SK-N-SH (cell line): ENCODE results near the gene DDI1. TPM values are rescaled to one million over a fixed set of nuclear protein-coding genes. Genes with fewer than 3 reads are reported as not detected.

Experiments used
- CTCF ChIA-PET: fragments of 300-600, 350-600 bp; formaldehyde crosslinking; extraction: SDS; loops from one replicate; lab custom pipeline; 2021; lab: Yijun Ruan, JAX
- POLR2A ChIA-PET: fragments of 350-600 bp; sonication (Branson Sonifier 250); formaldehyde crosslinking; extraction: SDS; loops from one replicate; lab custom pipeline; 2020; ENCODE audit warnings: antibody characterized with exemption, inconsistent platforms; lab: Yijun Ruan, JAX
- DNase-seq: peaks from one replicate; pipeline ENCODE4 v3.0.0; 2012
- H2AFZ ChIP-seq: fragments of 200-600 bp; sonication (generic); 2 replicates; pipeline ENCODE4 v1.8.1; 2016; ENCODE audit warnings: antibody characterized with exemption, mild to moderate bottlenecking, low read depth
- H3F3A ChIP-seq: fragments of 200-600 bp; sonication (generic); replicated peaks from 2 replicates; pipeline ENCODE3; 2016; ENCODE audit warnings: antibody characterized with exemption, mild to moderate bottlenecking; ENCODE audit not compliant: insufficient read depth
- H3K27ac ChIP-seq, 2 experiments: fragments of 200-500 bp in 1 of 2; fragments of 200-600 bp in 1 of 2; sonication (Bioruptor generic) in 1 of 2; sonication (generic), shearing (Covaris generic) in 1 of 2; 2 replicates each; pipeline versions ENCODE4 v1.5.1 to v1.6.1; 2014 to 2016; ENCODE audit warnings: low read depth in 2 of 2, inconsistent platforms in 1 of 2, low read length in 1 of 2, mild to moderate bottlenecking in 1 of 2, mixed read lengths in 1 of 2
- H3K27me3 ChIP-seq: fragments of 200-600 bp; sonication (generic), shearing (Covaris generic); 2 replicates; pipeline ENCODE4 v1.6.1; 2016; ENCODE audit warnings: mixed run types; ENCODE audit not compliant: insufficient read depth
- H3K36me3 ChIP-seq, 2 experiments: fragments of 200-500 bp in 1 of 2; fragments of 200-600 bp in 1 of 2; sonication (Bioruptor generic) in 1 of 2; sonication (generic) in 1 of 2; replicated peaks in 1 of 2; 2 replicates each; pipeline versions ENCODE3 to v1.5.1; 2014 to 2016; ENCODE audit warnings: low read length in 1 of 2, mild to moderate bottlenecking in 1 of 2; ENCODE audit not compliant: insufficient read depth in 2 of 2, control insufficient read depth in 1 of 2
- H3K4me1 ChIP-seq, 2 experiments: fragments of 200-500 bp in 1 of 2; fragments of 200-600 bp in 1 of 2; sonication (Bioruptor generic) in 1 of 2; sonication (generic), shearing (Covaris generic) in 1 of 2; 2 replicates each; pipeline versions ENCODE4 v1.5.1 to v1.6.1; 2014 to 2016; ENCODE audit warnings: low read depth in 1 of 2, low read length in 1 of 2, mixed run types in 1 of 2; ENCODE audit not compliant: insufficient read depth in 2 of 2, control insufficient read depth in 1 of 2
- H3K4me2 ChIP-seq: fragments of 200-600 bp; sonication (generic), shearing (Covaris generic); 2 replicates; pipeline ENCODE4 v1.6.1; 2017; ENCODE audit warnings: mixed run types
- H3K4me3 ChIP-seq, 2 experiments: fragments of 200-500 bp in 1 of 2; fragments of 200-600 bp in 1 of 2; sonication (Bioruptor generic) in 1 of 2; sonication (generic), shearing (Covaris generic) in 1 of 2; 2 replicates each; pipeline versions ENCODE4 v1.5.1 to v1.8.1; 2014 to 2016; ENCODE audit warnings: low read depth in 2 of 2, inconsistent platforms in 1 of 2, low read length in 1 of 2, mild to moderate bottlenecking in 1 of 2, mixed read lengths in 1 of 2, moderate library complexity in 1 of 2
- H3K79me2 ChIP-seq: fragments of 200-600 bp; sonication (generic); 2 replicates; pipeline ENCODE4 v1.8.1; 2017; ENCODE audit warnings: mild to moderate bottlenecking; ENCODE audit not compliant: insufficient read depth
- H3K9ac ChIP-seq: fragments of 200-600 bp; sonication (generic); 2 replicates; pipeline ENCODE4 v1.6.1; 2017; ENCODE audit warnings: mixed run types
- H3K9me2 ChIP-seq: fragments of 200-600 bp; sonication (generic); 2 replicates; pipeline ENCODE4 v1.6.1; 2017; ENCODE audit warnings: mixed run types
- H3K9me3 ChIP-seq: fragments of 200-600 bp; sonication (generic); 2 replicates; pipeline ENCODE4 v1.6.1; 2017; ENCODE audit warnings: mixed run types, mild to moderate bottlenecking, moderate library complexity
- H4K20me1 ChIP-seq: fragments of 200-600 bp; sonication (generic); 2 replicates; pipeline ENCODE4 v1.6.1; 2017; ENCODE audit warnings: mild to moderate bottlenecking, mixed run types; ENCODE audit not compliant: insufficient read depth
- CHD2 ChIP-seq: fragments of 150-350 bp; IDR thresholded peaks from 2 replicates; pipeline ENCODE4 v1.6.1; 2018; ENCODE audit warnings: low read length; ENCODE audit not compliant: partially characterized antibody
- CTCF ChIP-seq: fragments of 200-600 bp; sonication (generic); IDR thresholded peaks from 2 replicates; pipeline ENCODE4 v1.6.1; 2017; ENCODE audit warnings: antibody characterized with exemption, mild to moderate bottlenecking, moderate library complexity
- ELF1 ChIP-seq: IDR thresholded peaks from 2 replicates; pipeline ENCODE4 v1.4.0; 2012
- GATA2 ChIP-seq: sonication (generic); formaldehyde crosslinking; IDR thresholded peaks from 2 replicates; pipeline ENCODE4 v1.5.0; 2020; ENCODE audit warnings: mild to moderate bottlenecking, missing genetic modification reagents
- MXI1 ChIP-seq: IDR thresholded peaks from 2 replicates; pipeline ENCODE4 v1.6.1; 2012; ENCODE audit warnings: mild to moderate bottlenecking, low read depth, low read length, improper control_type of control experiment
- NFIC ChIP-seq: IDR thresholded peaks from 2 replicates; pipeline ENCODE4 v1.4.0; 2012; ENCODE audit warnings: borderline replicate concordance
- NRF1 ChIP-seq: IDR thresholded peaks from 2 replicates; pipeline ENCODE4 v1.6.1; 2012; ENCODE audit warnings: low read depth, mild to moderate bottlenecking, low read length
- POLR2AphosphoS5 ChIP-seq: IDR thresholded peaks from 2 replicates; pipeline ENCODE4 v1.6.1; 2012; ENCODE audit warnings: low read depth, low read length
- RCOR1 ChIP-seq: fragments of 150-350 bp; IDR thresholded peaks from 2 replicates; pipeline ENCODE4 v1.6.1; 2017; ENCODE audit warnings: antibody characterized with exemption, low read length
- REST ChIP-seq: IDR thresholded peaks from 2 replicates; pipeline ENCODE4 v1.6.1; 2012; ENCODE audit warnings: mild to moderate bottlenecking, low read depth, low read length, moderate library complexity
- RXRA ChIP-seq: IDR thresholded peaks from 2 replicates; pipeline ENCODE4 v1.4.0; 2012; ENCODE audit warnings: low read depth, mild to moderate bottlenecking, borderline replicate concordance
- SIN3A ChIP-seq: IDR thresholded peaks from 2 replicates; pipeline ENCODE4 v1.6.1; 2012; ENCODE audit warnings: low read depth, mild to moderate bottlenecking, low read length, moderate library complexity, borderline replicate concordance
- TAF1 ChIP-seq: IDR thresholded peaks from 2 replicates; pipeline ENCODE4 v1.6.1; 2012; ENCODE audit warnings: low read depth, mild to moderate bottlenecking, low read length, moderate library complexity, borderline replicate concordance
- TCF12 ChIP-seq: IDR thresholded peaks from 2 replicates; pipeline ENCODE4 v1.4.0; 2012
- USF1 ChIP-seq: IDR thresholded peaks from 2 replicates; pipeline ENCODE4 v1.4.0; 2012; ENCODE audit warnings: low read depth, borderline replicate concordance
- USF2 ChIP-seq: fragments of 150-350 bp; IDR thresholded peaks from 2 replicates; pipeline ENCODE4 v1.6.1; 2017; ENCODE audit warnings: antibody characterized with exemption, low read length, low read depth, borderline replicate concordance
- YY1 ChIP-seq: IDR thresholded peaks from 2 replicates; pipeline ENCODE4 v1.4.0; 2012; ENCODE audit warnings: low read depth, mild to moderate bottlenecking
- WGBS: methylation state at CpG from one replicate; pipeline ENCODE4 v1.1.6; 2017; ENCODE audit warnings: low lambda C conversion rate; 5-methylcytosine and 5-hydroxymethylcytosine counted together
- polyA plus RNA-seq, 3 experiments: library from polyadenylated mRNA; depleted of rRNA; stranded (reverse); fragments of >200 nt; gene quantifications; 2 replicates each; pipeline ENCODE4 v1.2.3, GENCODE V29; 2012
- TF ChIP-seq, protein P1 (sequence below): IDR thresholded peaks from 2 replicates; pipeline ENCODE4 v1.4.0; 2012; ENCODE audit warnings: low read depth, borderline replicate concordance

Gene DDI1
- polyA plus RNA-seq, 1 of the 3 experiments (the other 2 are of a cell fraction): not detected

DNA sequence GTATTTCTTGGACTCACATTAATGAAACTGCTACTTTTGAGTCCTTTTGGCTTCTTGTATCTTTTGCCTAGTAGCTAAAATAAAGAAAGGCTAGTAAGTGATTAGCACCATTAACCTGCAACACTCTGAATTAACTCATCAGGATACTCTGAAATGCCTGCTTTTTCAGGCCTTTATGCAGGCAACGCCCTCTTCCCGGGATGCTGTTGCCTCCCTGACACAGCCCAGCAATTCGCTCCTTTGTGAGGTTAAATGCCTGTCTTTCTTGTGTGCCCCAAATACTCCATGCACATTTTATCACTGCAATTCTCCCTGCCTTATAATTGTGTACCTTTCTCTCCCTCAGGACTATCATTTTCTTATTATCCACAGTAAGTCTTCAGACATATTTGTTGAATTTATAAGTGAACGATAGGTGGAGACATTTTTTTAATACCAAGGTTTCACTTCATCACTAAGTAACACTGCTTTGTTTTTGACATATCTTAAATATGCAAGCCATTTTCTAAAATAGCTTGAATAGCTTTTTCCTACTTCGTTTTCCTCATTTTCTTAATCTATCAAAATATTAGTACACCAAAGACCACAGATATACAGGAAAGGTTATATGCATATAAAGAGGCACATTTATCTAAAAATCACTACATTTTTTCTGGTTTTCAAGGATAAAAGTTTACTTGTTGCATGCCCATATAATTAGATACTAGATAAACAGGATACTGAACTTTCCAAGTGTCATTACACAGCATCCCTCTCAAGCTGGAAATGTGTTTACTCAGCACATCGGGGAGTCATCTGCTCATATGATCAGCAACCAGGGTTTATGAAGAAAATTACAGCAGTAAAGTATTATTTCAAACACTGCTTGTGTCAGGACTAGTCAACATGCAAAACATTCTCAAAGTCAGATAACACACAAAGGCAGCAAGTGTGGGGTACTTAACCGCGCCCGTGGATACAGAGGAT lies 48.5 kb upstream of the DDI1 start (continued):
- TF ChIP-seq REST: no peak
- no peak for TF ChIP-seq GATA2 (CRISPR knock-in tag)
- TF ChIP-seq CTCF: no peak

GRCh38 chr11:103988595-103988969 lies 47.9 kb upstream of the DDI1 start:
- no peaks in the 10 kb centered on the region for H3K9me3 ChIP-seq
- H3K9me2 ChIP-seq: no peaks in the 10 kb centered on the region
- no peaks in the 10 kb centered on the region for H3K27me3 ChIP-seq
- no peaks in the 10 kb centered on the region for H4K20me1 ChIP-seq
- H2AFZ ChIP-seq: no peak overlapping the region
- CTCF ChIA-PET: no interaction called here
- WGBS: 91% methylated on average over 4 of the region's 4 CpGs
- no peaks in the 10 kb centered on the region for H3F3A ChIP-seq
- no peak overlapping the region for H3K9ac ChIP-seq
- POLR2A ChIA-PET: no interaction called here
- H3K27ac ChIP-seq: no peak overlapping the region
- no peak overlapping the region for H3K4me3 ChIP-seq
- no peak overlapping the region for H3K4me2 ChIP-seq
- H3K36me3 ChIP-seq: no peaks in the 10 kb centered on the region
- peaks cover 0 to 6% of the 10 kb centered on the region in 2 experiments; a peak in 1 of 4 replicates for H3K4me1 ChIP-seq
- no peak for DNase-seq
- H3K79me2 ChIP-seq: no peaks in the 10 kb centered on the region
- no peak for TF ChIP-seq POLR2AphosphoS5
- no peak for TF ChIP-seq RCOR1
- TF ChIP-seq, protein P1, sequence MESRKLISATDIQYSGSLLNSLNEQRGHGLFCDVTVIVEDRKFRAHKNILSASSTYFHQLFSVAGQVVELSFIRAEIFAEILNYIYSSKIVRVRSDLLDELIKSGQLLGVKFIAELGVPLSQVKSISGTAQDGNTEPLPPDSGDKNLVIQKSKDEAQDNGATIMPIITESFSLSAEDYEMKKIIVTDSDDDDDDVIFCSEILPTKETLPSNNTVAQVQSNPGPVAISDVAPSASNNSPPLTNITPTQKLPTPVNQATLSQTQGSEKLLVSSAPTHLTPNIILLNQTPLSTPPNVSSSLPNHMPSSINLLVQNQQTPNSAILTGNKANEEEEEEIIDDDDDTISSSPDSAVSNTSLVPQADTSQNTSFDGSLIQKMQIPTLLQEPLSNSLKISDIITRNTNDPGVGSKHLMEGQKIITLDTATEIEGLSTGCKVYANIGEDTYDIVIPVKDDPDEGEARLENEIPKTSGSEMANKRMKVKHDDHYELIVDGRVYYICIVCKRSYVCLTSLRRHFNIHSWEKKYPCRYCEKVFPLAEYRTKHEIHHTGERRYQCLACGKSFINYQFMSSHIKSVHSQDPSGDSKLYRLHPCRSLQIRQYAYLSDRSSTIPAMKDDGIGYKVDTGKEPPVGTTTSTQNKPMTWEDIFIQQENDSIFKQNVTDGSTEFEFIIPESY: no peak
- no peak for TF ChIP-seq RXRA
- TF ChIP-seq SIN3A: no peak
- no peak for TF ChIP-seq CTCF
- TF ChIP-seq YY1: no peak
- no peak for TF ChIP-seq USF2
- TF ChIP-seq ELF1: no peak
- TF ChIP-seq NRF1: no peak
- no peak for TF ChIP-seq TAF1
- TF ChIP-seq TCF12: no peak
- TF ChIP-seq MXI1: no peak
- TF ChIP-seq CHD2: no peak
- TF ChIP-seq USF1: no peak
- no peak for TF ChIP-seq NFIC
